ENCODE measurements around the gene GGT5. TPM values are rescaled to one million over a fixed set of nuclear protein-coding genes. Genes with fewer than 3 reads are reported as not detected.
"Not testable (repeated sequence)": the region's sequence is repeated elsewhere in the genome, so short reads cannot be mapped to it uniquely, and the experiment has no call there.

Gene GGT5
- total RNA-seq, 8 experiments from 2014 or later, result 0.16 to 8.7 (median 0.63) TPM

- in situ Hi-C loops (cut with MboI; ENCODE audit: low pct_unique_long_range_greater_than_20kb in 2 of 9, low sequenced_read_pairs in 9 of 9, unreplicated experiment in 9 of 9), result no loop called here
- Histone ChIP-seq H3K4me3 (no peak overlapping the region), H3K4me1 (replicated peaks in 1 of 2) (peaks cover 2% of the 10 kb centered on the region in 2 donors), H3K27ac (no peak overlapping the region)
- ATAC-seq (replicated peaks in 6 of 8), result no peak
- WGBS, 10 experiments, result 85 to 100% (median 90%) methylated on average over 6 to 10 of the region's 34 CpGs; no CpG with 5 or more reads in 7 of the 10 experiments
These were observed 57.8 kb downstream of the GGT5 start for GRCh38 chr22:24186892-24187670.

DNA sequence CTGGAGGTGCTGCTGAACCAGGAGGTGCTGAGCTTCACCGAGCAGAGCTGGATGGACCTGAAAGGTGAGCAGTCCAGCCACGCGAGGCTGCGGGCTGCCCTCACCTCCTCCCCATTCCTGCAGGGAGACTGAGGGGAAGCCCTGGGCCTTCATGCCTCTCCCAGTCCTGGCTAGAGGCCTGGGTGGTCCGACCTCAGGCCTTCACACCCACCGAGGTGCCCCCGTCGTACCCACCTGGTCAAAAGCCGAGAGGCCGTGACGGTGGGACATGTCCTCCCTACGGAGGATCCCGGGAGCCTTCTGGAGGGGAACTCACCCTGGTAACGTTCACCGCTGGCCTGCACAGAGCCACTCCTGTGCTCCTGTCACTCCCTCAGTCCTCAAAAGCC, 58.5 kb downstream of the GGT5 start:
- in situ Hi-C loops (cut with MboI; ENCODE audit: low pct_unique_long_range_greater_than_20kb in 2 of 9, low sequenced_read_pairs in 9 of 9, unreplicated experiment in 9 of 9), result no loop called here
- Histone ChIP-seq H3K27ac (no peak overlapping the region), H3K4me1 (replicated peaks in 1 of 2) (peaks cover 10% of the 10 kb centered on the region in 2 donors), H3K4me3 (no peak overlapping the region)
- no peak for ATAC-seq (replicated peaks in 6 of 8)
- WGBS, 10 experiments, result 80 to 100% (median 100%) methylated on average over 1 to 4 of the region's 15 CpGs; no CpG with 5 or more reads in 3 of the 10 experiments

- 60 to 100% (median 87%) methylated on average over 1 to 19 of the region's 51 CpGs; no CpG with 5 or more reads in 5 of the 10 experiments for WGBS, 10 experiments
- Histone ChIP-seq H3K27ac (no peak overlapping the region), H3K4me1 (replicated peaks in 1 of 2) (peaks cover 13 to 14% of the 10 kb centered on the region in 2 donors), H3K4me3 (no peak overlapping the region)
- in situ Hi-C loops (cut with MboI; ENCODE audit: low pct_unique_long_range_greater_than_20kb in 2 of 9, low sequenced_read_pairs in 9 of 9, unreplicated experiment in 9 of 9), result no loop called here
- ATAC-seq (replicated peaks in 6 of 8), result no peak
These were observed 59.2 kb downstream of the GGT5 start for GRCh38 chr22:24185501-24186351.

DNA sequence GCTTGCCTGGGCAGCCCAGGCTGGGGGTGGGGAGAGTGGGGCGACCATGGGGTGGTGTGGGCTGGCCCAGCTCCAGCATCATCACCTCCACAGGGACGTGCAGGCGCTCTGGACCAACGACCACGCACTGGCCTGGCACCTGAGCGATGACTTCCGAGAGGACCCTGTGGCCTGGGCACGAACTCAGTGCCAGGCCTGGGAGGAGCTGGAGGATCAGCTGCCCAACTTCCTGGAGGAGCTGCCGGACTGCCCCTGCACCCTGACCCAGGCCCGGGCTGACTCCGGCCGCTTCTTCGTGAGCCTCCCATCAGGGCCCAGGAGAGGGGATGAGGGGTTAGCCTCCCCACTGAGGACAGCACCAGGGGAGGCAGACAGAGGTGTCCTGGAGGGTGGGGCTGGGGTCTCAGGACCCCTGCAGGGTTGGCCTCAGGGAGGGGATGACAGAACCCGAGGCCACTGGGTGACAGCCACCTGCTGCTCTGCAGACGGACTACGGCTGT, 59.8 kb downstream of the GGT5 start:
- H3K4me3 ChIP-seq, result no peak overlapping the region
- no peak overlapping the region for H3K27ac ChIP-seq
- 80 to 100% methylated on average over 1 of the region's 16 CpGs; no CpG with 5 or more reads in 8 of the 10 experiments for WGBS, 10 experiments
- in situ Hi-C loops (cut with MboI; ENCODE audit: low pct_unique_long_range_greater_than_20kb in 2 of 9, low sequenced_read_pairs in 9 of 9, unreplicated experiment in 9 of 9), result no loop called here
- no peak for ATAC-seq (replicated peaks in 6 of 8)
- peaks cover 13 to 14% of the 10 kb centered on the region in 2 donors for H3K4me1 ChIP-seq (replicated peaks in 1 of 2)

DNA sequence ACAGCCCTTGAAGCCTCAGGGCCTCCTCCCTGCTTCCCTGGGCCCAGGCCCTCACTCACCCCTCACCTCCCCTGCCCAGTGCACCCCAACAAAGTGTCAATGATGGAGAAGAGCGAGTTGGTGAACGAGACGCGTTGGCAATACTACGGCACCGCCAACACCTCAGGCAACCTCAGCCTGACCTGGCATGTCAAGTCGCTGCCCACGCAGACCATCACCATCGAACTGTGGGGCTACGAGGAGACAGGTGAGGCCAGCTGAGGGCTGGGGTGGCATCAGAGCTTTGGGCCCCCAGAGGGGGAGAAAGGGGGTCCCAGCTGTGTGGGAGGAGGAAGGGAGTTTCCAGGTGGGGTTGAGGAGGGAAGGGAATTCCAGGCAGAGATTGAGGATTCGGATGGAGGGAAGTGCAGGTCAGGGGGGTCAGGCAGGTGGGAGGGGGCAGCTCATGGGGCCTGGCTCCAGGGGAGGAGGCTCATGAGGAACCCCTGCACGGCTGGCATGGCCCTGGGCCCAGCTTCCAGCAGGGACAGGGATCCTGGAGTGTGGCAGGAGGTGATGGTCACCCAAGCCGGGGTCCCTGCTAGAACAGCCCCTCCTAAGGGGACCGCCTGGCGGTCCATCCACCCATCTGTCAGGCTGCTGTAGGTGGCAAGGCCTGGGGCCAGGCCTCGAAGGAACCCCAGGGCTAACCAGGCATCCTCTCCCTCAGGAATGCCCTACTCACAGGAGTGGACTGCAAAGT, 60.7 kb downstream of the GGT5 start:
- Histone ChIP-seq H3K27ac (no peak overlapping the region), H3K4me1 (replicated peaks in 1 of 2) (peaks cover 13 to 14% of the 10 kb centered on the region in 2 donors), H3K4me3 (no peak overlapping the region)
- WGBS, 10 experiments, result no CpG with 5 or more reads among the region's 16 CpGs
- in situ Hi-C loops (cut with MboI; ENCODE audit: low pct_unique_long_range_greater_than_20kb in 2 of 9, low sequenced_read_pairs in 9 of 9, unreplicated experiment in 9 of 9), result no loop called here
- ATAC-seq (replicated peaks in 6 of 8), result no peak

DNA sequence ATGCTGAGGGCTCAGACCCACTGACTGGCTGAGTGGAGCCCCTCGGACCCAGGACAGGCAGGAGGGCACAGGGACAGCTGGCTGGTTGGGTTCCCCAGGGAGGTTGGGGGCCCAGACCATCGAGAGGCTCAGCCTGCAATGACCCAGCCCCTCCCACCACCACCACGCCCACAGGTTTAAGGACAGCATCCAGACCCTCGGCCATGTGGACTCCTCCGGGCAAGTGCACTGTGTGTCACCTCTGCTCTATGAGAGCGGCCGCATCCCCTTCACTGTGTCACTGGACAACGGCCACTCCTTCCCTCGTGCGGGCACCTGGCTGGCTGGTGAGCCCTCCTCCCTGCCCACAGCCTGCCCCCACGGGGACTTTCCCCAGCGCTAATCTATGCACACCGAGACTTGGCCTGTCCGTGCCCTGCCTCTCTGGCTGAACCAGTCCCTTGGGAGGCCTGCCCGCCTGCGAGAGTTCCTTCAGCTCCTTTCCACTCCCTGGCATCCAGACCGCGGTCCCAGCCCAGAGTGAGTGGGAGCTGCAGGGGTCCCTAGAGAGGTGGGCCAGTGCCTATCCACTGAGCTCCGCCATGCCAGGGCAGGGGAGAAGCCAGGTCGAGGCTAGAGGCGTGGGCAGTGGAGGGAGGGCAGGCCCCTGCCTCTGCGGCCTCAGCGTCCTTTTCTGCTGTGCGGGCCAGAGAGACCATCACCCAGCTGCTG, 61.4 kb downstream of the GGT5 start:
- no peak for ATAC-seq (replicated peaks in 6 of 8)
- 60 to 83% (median 80%) methylated on average over 1 to 2 of the region's 24 CpGs; no CpG with 5 or more reads in 7 of the 10 experiments for WGBS, 10 experiments
- in situ Hi-C loops (cut with MboI; ENCODE audit: low pct_unique_long_range_greater_than_20kb in 2 of 9, low sequenced_read_pairs in 9 of 9, unreplicated experiment in 9 of 9), result no loop called here

DNA sequence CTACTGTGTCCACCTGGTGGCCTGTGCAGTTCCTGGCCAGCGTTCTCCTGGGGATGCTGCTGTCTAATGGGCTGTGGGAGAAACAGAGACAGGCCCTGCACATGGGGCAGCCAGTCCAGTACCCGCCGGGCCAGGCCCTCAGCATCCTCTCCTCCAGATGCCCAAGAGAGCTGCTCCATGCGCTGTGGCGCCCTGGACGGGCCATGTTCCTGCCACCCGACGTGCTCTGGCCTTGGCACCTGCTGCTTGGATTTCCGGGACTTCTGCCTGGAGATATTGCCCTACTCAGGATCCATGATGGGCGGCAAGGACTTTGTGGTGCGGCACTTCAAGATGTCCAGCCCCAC, 62.0 kb downstream of the GGT5 start:
- H3K4me3 ChIP-seq; ATAC-seq (replicated peaks in 6 of 8); in situ Hi-C loops (cut with MboI; ENCODE audit: low pct_unique_long_range_greater_than_20kb in 2 of 9, low sequenced_read_pairs in 9 of 9, unreplicated experiment in 9 of 9); H3K27ac ChIP-seq: not testable (repeated sequence)
- WGBS, 10 experiments, result no CpG with 5 or more reads among the region's 11 CpGs
- peaks cover 13 to 14% of the 10 kb centered on the region in 2 donors for H3K4me1 ChIP-seq (replicated peaks in 1 of 2)

More for the DNA sequence above, 61.4 kb downstream of the GGT5 start:
- Histone ChIP-seq H3K4me1 (replicated peaks in 1 of 2) (peaks cover 13 to 14% of the 10 kb centered on the region in 2 donors), H3K4me3 (no peak overlapping the region), H3K27ac (no peak overlapping the region)

DNA sequence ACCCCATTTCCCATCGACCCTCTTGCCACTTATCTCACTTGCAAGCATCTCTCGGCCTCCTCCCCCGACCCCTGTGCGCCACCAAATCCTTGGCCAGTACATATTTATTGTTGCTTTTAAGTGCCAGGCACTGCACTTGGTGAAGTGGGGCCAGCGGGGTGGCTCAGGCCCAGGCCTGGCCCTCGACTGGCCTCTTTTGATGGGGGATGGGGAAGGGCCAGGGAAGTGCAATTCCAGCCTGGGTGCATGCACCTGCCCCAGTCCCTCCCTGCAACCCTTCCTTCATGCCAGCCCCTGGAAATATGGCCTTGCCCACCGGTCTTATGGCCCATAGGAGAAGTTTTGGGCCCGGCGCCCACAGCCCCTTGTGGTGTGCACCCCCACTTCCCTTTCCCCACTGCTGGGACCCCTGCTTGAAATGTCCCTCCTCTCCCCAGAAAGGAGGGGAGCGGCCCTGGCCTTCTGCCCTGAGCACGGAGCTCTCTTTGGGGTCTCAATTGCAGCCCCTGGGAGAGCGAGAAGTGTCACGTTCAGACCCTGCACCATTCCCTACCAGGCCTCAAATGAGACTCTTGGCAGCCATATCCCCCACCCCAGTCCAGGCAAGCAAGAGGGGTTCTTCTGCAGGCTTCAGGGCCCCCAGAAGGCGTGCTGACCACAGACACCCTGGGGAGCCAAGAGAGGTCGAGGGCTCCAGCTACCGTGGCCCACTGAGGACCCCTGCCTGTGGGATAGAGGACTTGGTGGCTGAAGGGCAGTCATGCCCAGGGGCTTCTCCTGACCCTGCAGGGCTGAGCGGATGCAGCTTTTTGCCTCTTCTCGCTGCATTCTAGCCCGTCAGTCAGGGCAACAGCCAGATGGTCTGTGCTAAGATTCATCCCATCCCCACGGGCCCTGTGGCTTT, 62.6 kb downstream of the GGT5 start:
- ATAC-seq (replicated peaks in 6 of 8), result peak in 1 of 8 experiments; percentile 5
- Histone ChIP-seq H3K27ac (no peak overlapping the region), H3K4me3 (no peak overlapping the region), H3K4me1 (replicated peaks in 1 of 2) (peaks cover 13 to 14% of the 10 kb centered on the region in 2 donors)
- in situ Hi-C loops (cut with MboI; ENCODE audit: low pct_unique_long_range_greater_than_20kb in 2 of 9, low sequenced_read_pairs in 9 of 9, unreplicated experiment in 9 of 9), result no loop called here
- WGBS, 10 experiments, result 65 to 75% methylated on average over 2 to 5 of the region's 20 CpGs; no CpG with 5 or more reads in 8 of the 10 experiments

GRCh38 chr22:24181088-24181995, 63.5 kb downstream of the GGT5 start, which contains the start of gene SUSD2:
SUSD2 (plus strand) TSS chr22:24181487; CDS start chr22:24181520, 33 bp downstream.
- H3K27ac ChIP-seq, result no peak within 1 kb of the TSS
- ATAC-seq (replicated peaks in 6 of 8), result peak; percentile 52 to 74 (median 70)
- H3K4me3 ChIP-seq, result no peak within 1 kb of the TSS
- peaks cover 13 to 14% of the 10 kb centered on the region in 2 donors for H3K4me1 ChIP-seq (replicated peaks in 1 of 2)
- in situ Hi-C loops (cut with MboI; ENCODE audit: low pct_unique_long_range_greater_than_20kb in 2 of 9, low sequenced_read_pairs in 9 of 9, unreplicated experiment in 9 of 9), result no loop called here
- WGBS, 10 experiments, result 10 to 80% (median 60%) methylated on average over 1 to 6 of the region's 35 CpGs; no CpG with 5 or more reads in 7 of the 10 experiments

DNA sequence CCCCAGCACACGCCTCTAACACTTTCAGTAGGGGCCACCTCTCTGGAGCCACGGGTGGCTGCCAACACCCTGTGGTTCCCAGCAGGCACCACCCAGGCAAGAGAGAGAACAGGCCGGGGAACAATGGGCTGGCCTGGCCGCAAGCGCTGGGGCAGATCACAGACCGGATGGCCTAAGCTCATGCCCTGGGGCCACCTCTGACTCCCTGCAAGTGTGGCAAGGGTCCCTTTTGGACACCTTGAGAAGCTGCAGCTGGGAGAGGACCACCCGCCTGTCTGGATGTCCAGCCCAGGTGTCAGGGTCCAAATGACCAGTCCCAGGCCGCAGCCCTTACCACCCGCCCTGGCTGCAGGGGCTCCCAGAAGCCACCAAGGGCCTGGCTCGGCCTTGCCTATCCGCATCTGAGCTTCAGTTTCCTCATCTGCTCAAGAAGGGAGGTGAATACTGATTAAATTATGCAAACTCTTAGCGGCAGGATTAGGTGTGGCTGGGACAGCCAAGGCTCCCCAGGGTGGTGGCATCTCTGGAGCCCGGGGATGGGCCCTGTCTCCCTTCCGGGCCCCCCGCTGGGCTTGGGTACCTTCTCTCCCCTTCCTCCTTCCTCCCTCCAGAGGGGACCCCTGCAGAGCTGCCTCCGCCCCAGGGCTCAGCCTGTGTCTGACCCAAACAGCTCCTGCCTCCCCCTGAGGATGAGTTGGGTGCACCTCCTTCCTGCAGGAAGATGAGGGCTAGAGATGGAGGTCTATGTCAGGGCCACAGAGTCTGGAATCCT, 64.4 kb downstream of the GGT5 start:
- peak in 3 of 8 experiments; percentile 73 to 80 (median 79) for ATAC-seq (replicated peaks in 6 of 8)
- peaks cover 13 to 14% of the 10 kb centered on the region in 2 donors for H3K4me1 ChIP-seq (replicated peaks in 1 of 2)
- 40 to 100% methylated on average over 1 of the region's 16 CpGs; no CpG with 5 or more reads in 8 of the 10 experiments for WGBS, 10 experiments
- in situ Hi-C loops (cut with MboI; ENCODE audit: low pct_unique_long_range_greater_than_20kb in 2 of 9, low sequenced_read_pairs in 9 of 9, unreplicated experiment in 9 of 9), result no loop called here
- no peak overlapping the region for H3K4me3 ChIP-seq
- no peak overlapping the region for H3K27ac ChIP-seq
